Ovary (tissue), 9 donors: Measurements from ENCODE around the gene SPATA45. TPM values are rescaled to one million over a fixed set of nuclear protein-coding genes. Genes with fewer than 3 reads are reported as not detected.

Experiments used
- DNase-seq, 5 donors: peaks; one replicate each; pipeline ENCODE4 v3.0.0-alpha.2; 2019 to 2020
- H3K27ac ChIP-seq, 2 donors: fragments of 200-600 bp; one replicate each; pipeline versions ENCODE4 v1.5.1 to v1.8.0; 2019 to 2022
- H3K27me3 ChIP-seq: fragments of 200-600 bp; one replicate; pipeline ENCODE4 v1.8.0; 2022
- H3K36me3 ChIP-seq: fragments of 200-600 bp; sonication (generic); one replicate; pipeline ENCODE4 v1.5.1; 2019
- H3K4me1 ChIP-seq: one replicate; pipeline ENCODE4 v1.8.1; 2013; ENCODE audit warnings: mild to moderate bottlenecking, moderate library complexity; ENCODE audit not compliant: insufficient read depth
- H3K4me3 ChIP-seq: fragments of 200-600 bp; sonication (generic); one replicate; pipeline ENCODE4 v1.5.1; 2017
- H3K9me3 ChIP-seq, 2 donors: fragments of 200-600 bp in 1 of 2; sonication (generic) in 1 of 2; one replicate each; pipeline versions ENCODE4 v1.5.1 to v1.8.1; 2013 to 2019; ENCODE audit warnings: mild to moderate bottlenecking in 1 of 2, moderate library complexity in 1 of 2
- EP300 ChIP-seq: sonication (generic); formaldehyde crosslinking; IDR thresholded peaks from one replicate; pipeline ENCODE4 v1.6.1; 2017; ENCODE audit warnings: antibody characterized with exemption
- POLR2A ChIP-seq: fragments of 450-650 bp; IDR thresholded peaks from one replicate; pipeline ENCODE4 v1.6.1; 2017; ENCODE audit warnings: antibody characterized with exemption, mild to moderate bottlenecking, moderate library complexity
- WGBS, 3 donors: extraction: QIAGEN DNeasy Blood & Tissue Kit in 1 of 3; methylation state at CpG; one replicate each; pipeline versions ENCODE4 v1.1.5 to v1.1.7; 2013 to 2017; 5-methylcytosine and 5-hydroxymethylcytosine counted together
- intact Hi-C, 4 donors: fragments of 100-400 bp; cut with DNase I; formaldehyde crosslinking; loops; one replicate each; pipeline versions ENCODE4 v1.11.0 to v1.15.1; 2022 to 2023
- polyA plus RNA-seq, 2 donors: library from polyadenylated mRNA; stranded (reverse); fragments of 200-250 nt in 1 of 2; fragments of 350-450 nt in 1 of 2; fragmentation: Illumina TruSeq in 1 of 2; extraction: RNeasy Lipid Tissue Mini Kit (QIAGEN cat#74804) in 1 of 2; gene quantifications; one replicate each; pipeline ENCODE4 v1.2.3, GENCODE V29; 2013 to 2014
- total RNA-seq, 7 donors: library from RNA; depleted of rRNA in 2 of 7; stranded (reverse); fragments of >200 nt in 2 of 7; fragmentation: NEBNext Ultra II Directional in 3 of 7; extraction: Animal tissue kit (Norgen Biotek cat#: 25700) in 3 of 7; gene quantifications; one replicate each; pipeline versions ENCODE4 v1.1.0 to v1.2.4, GENCODE V29; 2016 to 2023
- TF ChIP-seq, protein P1 (sequence below), 3 donors: fragments of 450-650 bp in 2 of 3; fragments of 200-600 bp in 1 of 3; IDR thresholded peaks; one replicate each; pipeline versions ENCODE4 v1.5.1 to v1.8.0; 2016 to 2022; ENCODE audit warnings: antibody characterized with exemption in 3 of 3, mild to moderate bottlenecking in 1 of 3
- donor health status: DM: no; HTN: no; CAD: no; lungs with moderate emphysema.
- donor health status: DM: no; HTN: no; CAD: no.
- donor health status: Bipolar disorder and iron deficiency.
- donor health status: DM: yes; HTN: yes; CAD: no.
- donor health status: DM: no; HTN: no; CAD: no.
- donor health status: DM: yes; HTN: yes; CAD: no.

Gene SPATA45
- total and polyA plus RNA-seq, 9 donors = not detected

DNA sequence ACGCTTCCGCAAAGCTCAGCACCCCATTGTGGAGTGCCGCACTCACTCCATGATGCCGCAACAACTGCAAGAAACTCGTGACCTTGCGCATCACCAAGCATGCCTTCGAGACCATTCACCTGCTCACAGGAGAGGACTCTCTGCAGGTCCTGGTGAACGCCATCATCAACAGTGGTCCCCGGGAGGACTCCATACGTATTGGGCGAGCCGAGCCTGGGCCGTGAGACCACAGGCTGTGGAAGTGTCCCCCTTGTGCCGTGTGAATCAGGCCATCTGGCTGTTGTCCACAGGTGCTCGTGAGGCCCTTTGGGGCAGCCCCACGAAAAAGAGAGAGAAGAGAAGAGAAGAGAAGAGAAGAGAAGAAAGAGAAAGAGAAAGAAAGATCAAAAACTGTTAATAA is 23.2 kb downstream of the SPATA45 start:
- no peaks in the 10 kb centered on the region for H3K36me3 ChIP-seq
- TF ChIP-seq EP300 = no peak
- TF ChIP-seq POLR2A = no peak
- TF ChIP-seq, protein P1, sequence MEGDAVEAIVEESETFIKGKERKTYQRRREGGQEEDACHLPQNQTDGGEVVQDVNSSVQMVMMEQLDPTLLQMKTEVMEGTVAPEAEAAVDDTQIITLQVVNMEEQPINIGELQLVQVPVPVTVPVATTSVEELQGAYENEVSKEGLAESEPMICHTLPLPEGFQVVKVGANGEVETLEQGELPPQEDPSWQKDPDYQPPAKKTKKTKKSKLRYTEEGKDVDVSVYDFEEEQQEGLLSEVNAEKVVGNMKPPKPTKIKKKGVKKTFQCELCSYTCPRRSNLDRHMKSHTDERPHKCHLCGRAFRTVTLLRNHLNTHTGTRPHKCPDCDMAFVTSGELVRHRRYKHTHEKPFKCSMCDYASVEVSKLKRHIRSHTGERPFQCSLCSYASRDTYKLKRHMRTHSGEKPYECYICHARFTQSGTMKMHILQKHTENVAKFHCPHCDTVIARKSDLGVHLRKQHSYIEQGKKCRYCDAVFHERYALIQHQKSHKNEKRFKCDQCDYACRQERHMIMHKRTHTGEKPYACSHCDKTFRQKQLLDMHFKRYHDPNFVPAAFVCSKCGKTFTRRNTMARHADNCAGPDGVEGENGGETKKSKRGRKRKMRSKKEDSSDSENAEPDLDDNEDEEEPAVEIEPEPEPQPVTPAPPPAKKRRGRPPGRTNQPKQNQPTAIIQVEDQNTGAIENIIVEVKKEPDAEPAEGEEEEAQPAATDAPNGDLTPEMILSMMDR (IDR thresholded peaks at IDR 0.05) = no peak
- H3K27me3 ChIP-seq = no peaks in the 10 kb centered on the region
- intact Hi-C loops = no loop called here
- no peak overlapping the region for H3K27ac ChIP-seq
- H3K9me3 ChIP-seq = peaks cover 0 to 5% of the 10 kb centered on the region in 2 donors
- no peaks in the 10 kb centered on the region for H3K4me1 ChIP-seq
- DNase-seq = no peak
- WGBS, 3 donors = 92 to 96% (median 95%) methylated on average over 16 of the region's 16 CpGs
- H3K4me3 ChIP-seq = no peak overlapping the region

DNA sequence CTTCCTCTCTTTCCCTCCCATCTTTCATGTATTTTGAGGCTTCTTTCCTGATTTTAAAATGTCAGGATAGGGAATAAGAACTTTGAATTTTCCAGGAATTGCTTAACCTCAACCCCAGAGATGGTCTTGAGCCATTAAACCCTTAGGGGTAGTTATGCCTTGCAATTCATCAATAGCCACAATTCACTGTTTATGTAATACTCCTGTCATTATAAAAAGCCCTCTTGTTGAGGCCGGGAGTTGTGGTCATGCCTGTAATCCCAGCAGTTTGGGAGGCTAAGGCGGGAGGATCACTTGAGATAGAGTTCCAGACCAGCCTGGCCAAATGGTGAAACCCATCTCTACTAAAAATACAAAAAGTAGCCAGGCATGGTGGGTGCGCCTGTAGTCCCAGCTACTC is 24.5 kb downstream of the SPATA45 start:
- Histone ChIP-seq H3K4me3 (no peak overlapping the region), H3K36me3 (no peaks in the 10 kb centered on the region), H3K9me3 (peaks cover 0 to 5% of the 10 kb centered on the region in 2 donors), H3K4me1 (no peaks in the 10 kb centered on the region), H3K27ac (no peak overlapping the region), H3K27me3 (no peaks in the 10 kb centered on the region)
- 96 to 97% (median 97%) methylated on average over 3 of the region's 3 CpGs for WGBS, 3 donors
- TF ChIP-seq EP300 = no peak
- TF ChIP-seq POLR2A = no peak
- TF ChIP-seq, protein P1 (IDR thresholded peaks at IDR 0.05) = no peak
- DNase-seq = no peak
- intact Hi-C loops = no loop called here

DNA sequence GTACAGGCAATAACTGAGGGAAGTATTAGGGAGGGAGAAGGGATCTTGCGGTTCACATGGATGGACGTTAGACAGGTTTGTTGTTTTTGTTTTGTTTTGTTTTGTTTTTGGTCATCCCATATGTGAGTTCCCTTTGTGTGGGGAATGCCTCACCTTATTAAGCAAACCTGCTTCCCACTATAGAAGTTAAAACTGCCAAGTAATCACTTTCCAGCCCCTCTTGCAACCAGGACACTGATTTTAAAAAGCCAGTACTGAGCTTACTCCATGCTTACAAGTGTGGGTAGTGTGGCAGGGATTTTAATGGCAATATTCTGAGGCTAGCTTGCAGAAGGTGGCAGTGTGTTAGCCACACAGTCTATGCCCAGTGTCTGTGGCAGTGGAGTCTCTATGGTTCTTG is 26.5 kb downstream of the SPATA45 start:
- 82 to 96% (median 91%) methylated on average over 2 of the region's 2 CpGs for WGBS, 3 donors
- intact Hi-C loops = no loop called here

DNA sequence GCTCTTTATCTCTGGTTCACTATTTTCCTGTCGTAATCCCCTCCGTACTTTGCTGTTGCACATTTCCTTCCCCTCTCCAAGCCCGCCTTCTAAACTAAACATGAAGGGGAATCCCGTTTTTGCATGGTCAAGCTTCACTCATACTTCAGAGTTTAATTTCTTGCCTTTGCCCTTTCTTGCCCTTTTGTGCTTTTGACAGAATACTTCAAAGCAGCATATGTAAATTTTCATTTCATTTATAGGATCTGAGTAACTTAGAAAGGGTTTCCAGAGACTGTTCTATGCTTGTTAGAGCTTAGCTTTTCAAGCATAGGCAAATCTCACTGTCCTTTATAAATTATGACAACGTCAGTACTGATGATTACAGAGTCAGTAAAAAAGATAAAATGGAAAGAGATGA is 27.7 kb downstream of the SPATA45 start:
- TF ChIP-seq POLR2A = no peak
- TF ChIP-seq, protein P1 (IDR thresholded peaks at IDR 0.05) = no peak
- no peak for TF ChIP-seq EP300
- Histone ChIP-seq H3K27ac (no peak overlapping the region), H3K36me3 (no peaks in the 10 kb centered on the region), H3K27me3 (no peaks in the 10 kb centered on the region), H3K9me3 (no peaks in the 10 kb centered on the region), H3K4me1 (no peaks in the 10 kb centered on the region), H3K4me3 (no peak overlapping the region)
- intact Hi-C loops = no loop called here
- 41 to 50% (median 44%) methylated on average over 5 of the region's 5 CpGs for WGBS, 3 donors
- DNase-seq = no peak

More for the DNA sequence above, 26.5 kb downstream of the SPATA45 start:
- no peak for DNase-seq
- no peaks in the 10 kb centered on the region for H3K4me1 ChIP-seq
- TF ChIP-seq POLR2A = no peak
- no peak for TF ChIP-seq EP300
- TF ChIP-seq, protein P1 (IDR thresholded peaks at IDR 0.05) = no peak
- no peaks in the 10 kb centered on the region for H3K36me3 ChIP-seq
- H3K4me3 ChIP-seq = no peak overlapping the region
- peaks cover 0 to 3% of the 10 kb centered on the region in 2 donors for H3K9me3 ChIP-seq
- H3K27me3 ChIP-seq = no peaks in the 10 kb centered on the region
- no peak overlapping the region for H3K27ac ChIP-seq
